ENCODE results near the gene ATP5MC2. TPM values are rescaled to one million over a fixed set of nuclear protein-coding genes. Genes with fewer than 3 reads are reported as not detected.

ATP5MC2 gene
- total and polyA plus RNA-seq, 10 of the 15 experiments (the other 5 are each of a cell fraction or from before 2014, with no cell fraction given), result 379 to 1,090 (median 525) TPM

DNA sequence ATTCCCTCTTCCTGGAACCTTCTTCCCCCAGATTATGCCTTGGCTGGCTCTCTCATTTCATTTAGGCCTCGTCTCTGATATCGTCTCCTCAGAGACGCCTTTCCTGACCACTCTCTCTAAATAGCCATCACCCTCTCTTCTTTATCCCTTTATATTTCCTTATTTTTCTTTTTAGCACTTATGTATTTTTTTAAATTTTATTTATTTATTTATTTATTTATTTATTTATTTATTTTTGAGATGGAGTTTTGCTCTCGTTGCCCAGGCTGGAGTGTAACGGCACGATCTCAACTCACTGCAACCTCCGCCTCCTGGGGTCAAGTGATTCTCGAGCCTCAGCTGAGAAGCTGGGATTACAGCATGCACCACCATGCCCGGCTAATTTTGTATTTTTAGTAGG is 8.1 kb upstream of the ATP5MC2 start:
- ChIA-PET RAD21 (ENCODE audit: unreplicated experiment) (interaction anchor here (1.1 kb wide), 1 partner anchor 140 kb away, joined by 3 read pairs; no protein-coding TSS in a partner anchor), POLR2A (no interaction called here), CTCF (interaction anchor here (1.1 to 2.0 kb wide), 3 partner anchors 62 to 141 kb away, joined by 3 to 8 read pairs (median 5); no protein-coding TSS in a partner anchor), SMC1A (ENCODE audit: uncharacterized antibody, unreplicated experiment) (interaction anchor here (0.7 to 1.6 kb wide), 3 partner anchors 18 to 141 kb away, joined by 3 to 4 read pairs (median 3); no protein-coding TSS in a partner anchor)
- no peak overlapping the region for H2AFZ ChIP-seq (ENCODE audit: control insufficient read depth, low read depth, low read length)
- no peaks in the 10 kb centered on the region for H3K79me2 ChIP-seq (ENCODE audit: control insufficient read depth, insufficient read depth, low read length)
- in situ Hi-C loops (cut with MboI) (no loop called here), intact Hi-C loops (cut with micrococcal nuclease; ENCODE audit: unreplicated experiment) (no loop called here)
- no peaks in the 10 kb centered on the region for H3K36me3 ChIP-seq (ENCODE audit: control insufficient read depth in 2 of 2, insufficient read depth in 2 of 2, low read length in 1 of 2)
- no peak overlapping the region for H3K4me2 ChIP-seq (ENCODE audit: control insufficient read depth, insufficient read depth)
- H3K27me3 ChIP-seq (replicated peaks in 1 of 2; ENCODE audit: control insufficient read depth in 2 of 2, insufficient read depth in 2 of 2, low read length in 1 of 2), result no peaks in the 10 kb centered on the region
- H4K20me1 ChIP-seq (ENCODE audit: control insufficient read depth, insufficient read depth), result no peaks in the 10 kb centered on the region
- no peak overlapping the region for H3K9ac ChIP-seq (ENCODE audit: control insufficient read depth, insufficient read depth, low read length)
- no peak overlapping the region for H3K4me3 ChIP-seq
- no peaks in the 10 kb centered on the region for H3K9me3 ChIP-seq (replicated peaks; ENCODE audit: control insufficient read depth, insufficient read depth, low read length)
- no peak for FAIRE-seq
- BruUV-seq (replicated peaks), result no TSS peak
- no peaks in the 10 kb centered on the region for H3K4me1 ChIP-seq (ENCODE audit: control insufficient read depth, insufficient read depth, low read length)
- no peak for ATAC-seq
- no peak overlapping the region for H3K27ac ChIP-seq (ENCODE audit: control insufficient read depth, insufficient read depth)
- WGBS (ENCODE audit: insufficient coverage, insufficient replicate concordance, low lambda C conversion rate, missing lambda C conversion rate), result 67% methylated on average over 9 of the region's 9 CpGs
- no peak for TF ChIP-seq ZSCAN29 (IDR thresholded peaks at IDR 0.05)
- TF ChIP-seq SUPT20H (IDR thresholded peaks at IDR 0.05; ENCODE audit: borderline replicate concordance, control insufficient read depth, low read depth, low read length), result no peak
- TF ChIP-seq, protein P1, sequence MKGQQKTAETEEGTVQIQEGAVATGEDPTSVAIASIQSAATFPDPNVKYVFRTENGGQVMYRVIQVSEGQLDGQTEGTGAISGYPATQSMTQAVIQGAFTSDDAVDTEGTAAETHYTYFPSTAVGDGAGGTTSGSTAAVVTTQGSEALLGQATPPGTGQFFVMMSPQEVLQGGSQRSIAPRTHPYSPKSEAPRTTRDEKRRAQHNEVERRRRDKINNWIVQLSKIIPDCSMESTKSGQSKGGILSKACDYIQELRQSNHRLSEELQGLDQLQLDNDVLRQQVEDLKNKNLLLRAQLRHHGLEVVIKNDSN (IDR thresholded peaks at IDR 0.05; ENCODE audit: borderline replicate concordance, extremely low read length, insufficient read depth, low read depth, low read length), result no peak
- TF ChIP-seq MTA3 (IDR thresholded peaks at IDR 0.05; ENCODE audit: borderline replicate concordance, low read length), result no peak
- TF ChIP-seq, protein P2, sequence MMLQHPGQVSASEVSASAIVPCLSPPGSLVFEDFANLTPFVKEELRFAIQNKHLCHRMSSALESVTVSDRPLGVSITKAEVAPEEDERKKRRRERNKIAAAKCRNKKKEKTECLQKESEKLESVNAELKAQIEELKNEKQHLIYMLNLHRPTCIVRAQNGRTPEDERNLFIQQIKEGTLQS (IDR thresholded peaks at IDR 0.05; ENCODE audit: borderline replicate concordance, extremely low read depth, low read depth, low read length), result no peak
- TF ChIP-seq, protein P3, sequence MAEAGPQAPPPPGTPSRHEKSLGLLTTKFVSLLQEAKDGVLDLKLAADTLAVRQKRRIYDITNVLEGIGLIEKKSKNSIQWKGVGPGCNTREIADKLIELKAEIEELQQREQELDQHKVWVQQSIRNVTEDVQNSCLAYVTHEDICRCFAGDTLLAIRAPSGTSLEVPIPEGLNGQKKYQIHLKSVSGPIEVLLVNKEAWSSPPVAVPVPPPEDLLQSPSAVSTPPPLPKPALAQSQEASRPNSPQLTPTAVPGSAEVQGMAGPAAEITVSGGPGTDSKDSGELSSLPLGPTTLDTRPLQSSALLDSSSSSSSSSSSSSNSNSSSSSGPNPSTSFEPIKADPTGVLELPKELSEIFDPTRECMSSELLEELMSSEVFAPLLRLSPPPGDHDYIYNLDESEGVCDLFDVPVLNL (IDR thresholded peaks at IDR 0.05; ENCODE audit: low read depth, low read length), result no peak
- TF ChIP-seq FOXM1 (IDR thresholded peaks at IDR 0.05; ENCODE audit: low read depth, low read length), result no peak
- TF ChIP-seq DPF2 (IDR thresholded peaks at IDR 0.05), result no peak
- TF ChIP-seq PML (IDR thresholded peaks at IDR 0.05; ENCODE audit: low read length), result no peak
- TF ChIP-seq POU2F2 (IDR thresholded peaks at IDR 0.05; ENCODE audit: borderline replicate concordance, low read depth, low read length), result no peak
- no peak for TF ChIP-seq SMAD1 (IDR thresholded peaks at IDR 0.05; ENCODE audit: low read depth, partially characterized antibody)
- TF ChIP-seq IRF4 (IDR thresholded peaks at IDR 0.05; ENCODE audit: low read depth, low read length), result no peak
- no peak for TF ChIP-seq PAX8 (IDR thresholded peaks at IDR 0.05)
- DNase-seq (ENCODE audit: low read depth, low spot score), result no peak
